ENCODE results near the gene ADCY2. TPM values are rescaled to one million over a fixed set of nuclear protein-coding genes. Genes with fewer than 3 reads are reported as not detected.

The ADCY2 gene
- total and polyA plus RNA-seq, 2 experiments from 2014 or later = 23.8 to 74.9 TPM

DNA sequence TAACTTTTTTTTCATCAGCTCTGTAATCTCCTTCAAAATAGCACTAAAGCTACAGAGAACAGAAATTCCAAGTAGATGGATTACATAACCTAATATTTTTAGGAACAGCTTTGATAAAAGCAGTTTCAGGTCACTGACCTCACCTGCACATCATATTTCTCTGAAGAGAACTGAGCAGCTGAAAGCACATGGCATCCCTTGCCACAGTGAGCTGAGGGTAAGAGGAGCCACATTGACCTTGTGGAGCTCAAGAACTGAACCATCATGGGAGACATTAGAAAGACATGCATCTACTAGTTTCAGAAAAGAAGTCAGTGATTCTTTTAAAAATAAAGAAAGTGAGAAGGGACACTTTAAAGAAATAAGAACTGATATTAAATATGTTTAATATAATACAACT, 232.3 kb downstream of the ADCY2 start:
- Histone ChIP-seq H3K9me2 (ENCODE audit: insufficient read depth) (peaks cover 10% of the 10 kb centered on the region), H3K27me3 (ENCODE audit: insufficient read depth) (no peaks in the 10 kb centered on the region), H3F3A (replicated peaks; ENCODE audit: low read depth) (no peaks in the 10 kb centered on the region), H4K20me1 (replicated peaks; ENCODE audit: insufficient read depth) (peaks cover 7% of the 10 kb centered on the region), H3K36me3 (ENCODE audit: insufficient read depth) (peaks cover 26% of the 10 kb centered on the region; the same call in 1 of the 2 replicates), H3K4me2 (no peak overlapping the region), H3K27ac (ENCODE audit: low read depth) (no peak overlapping the region; the same call in 1 of the 2 replicates), H3K4me3 (no peak overlapping the region), H2AFZ (no peak overlapping the region), H3K79me2 (replicated peaks; ENCODE audit: insufficient read depth) (peaks cover 57% of the 10 kb centered on the region), H3K4me1 (ENCODE audit: insufficient read depth) (no peaks in the 10 kb centered on the region)
- Mint-ChIP-seq H3K9me3 (no peaks in the 10 kb centered on the region), H3K27ac (no peak overlapping the region), H3K4me3 (no peak overlapping the region), H3K36me3 (ENCODE audit: low read depth) (peaks cover 58% of the 10 kb centered on the region), H3K27me3 (ENCODE audit: insufficient read depth, low read depth, poor library complexity) (peaks cover 4% of the 10 kb centered on the region), H3K4me1 (no peaks in the 10 kb centered on the region)
- ATAC-seq (no peak), DNase-seq (ENCODE audit: low spot score) (no peak)
- TF ChIP-seq, protein P1, sequence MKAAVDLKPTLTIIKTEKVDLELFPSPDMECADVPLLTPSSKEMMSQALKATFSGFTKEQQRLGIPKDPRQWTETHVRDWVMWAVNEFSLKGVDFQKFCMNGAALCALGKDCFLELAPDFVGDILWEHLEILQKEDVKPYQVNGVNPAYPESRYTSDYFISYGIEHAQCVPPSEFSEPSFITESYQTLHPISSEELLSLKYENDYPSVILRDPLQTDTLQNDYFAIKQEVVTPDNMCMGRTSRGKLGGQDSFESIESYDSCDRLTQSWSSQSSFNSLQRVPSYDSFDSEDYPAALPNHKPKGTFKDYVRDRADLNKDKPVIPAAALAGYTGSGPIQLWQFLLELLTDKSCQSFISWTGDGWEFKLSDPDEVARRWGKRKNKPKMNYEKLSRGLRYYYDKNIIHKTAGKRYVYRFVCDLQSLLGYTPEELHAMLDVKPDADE (IDR thresholded peaks at IDR 0.05) = no peak
- TF ChIP-seq STAT1 (IDR thresholded peaks at IDR 0.05; ENCODE audit: unreplicated experiment) = no peak
- no peak for TF ChIP-seq ZNF331 (CRISPR knock-in tag; IDR thresholded peaks at IDR 0.05; ENCODE audit: low read depth)
- TF ChIP-seq JUNB (IDR thresholded peaks at IDR 0.05; ENCODE audit: unreplicated experiment) = no peak
- TF ChIP-seq, protein P2, sequence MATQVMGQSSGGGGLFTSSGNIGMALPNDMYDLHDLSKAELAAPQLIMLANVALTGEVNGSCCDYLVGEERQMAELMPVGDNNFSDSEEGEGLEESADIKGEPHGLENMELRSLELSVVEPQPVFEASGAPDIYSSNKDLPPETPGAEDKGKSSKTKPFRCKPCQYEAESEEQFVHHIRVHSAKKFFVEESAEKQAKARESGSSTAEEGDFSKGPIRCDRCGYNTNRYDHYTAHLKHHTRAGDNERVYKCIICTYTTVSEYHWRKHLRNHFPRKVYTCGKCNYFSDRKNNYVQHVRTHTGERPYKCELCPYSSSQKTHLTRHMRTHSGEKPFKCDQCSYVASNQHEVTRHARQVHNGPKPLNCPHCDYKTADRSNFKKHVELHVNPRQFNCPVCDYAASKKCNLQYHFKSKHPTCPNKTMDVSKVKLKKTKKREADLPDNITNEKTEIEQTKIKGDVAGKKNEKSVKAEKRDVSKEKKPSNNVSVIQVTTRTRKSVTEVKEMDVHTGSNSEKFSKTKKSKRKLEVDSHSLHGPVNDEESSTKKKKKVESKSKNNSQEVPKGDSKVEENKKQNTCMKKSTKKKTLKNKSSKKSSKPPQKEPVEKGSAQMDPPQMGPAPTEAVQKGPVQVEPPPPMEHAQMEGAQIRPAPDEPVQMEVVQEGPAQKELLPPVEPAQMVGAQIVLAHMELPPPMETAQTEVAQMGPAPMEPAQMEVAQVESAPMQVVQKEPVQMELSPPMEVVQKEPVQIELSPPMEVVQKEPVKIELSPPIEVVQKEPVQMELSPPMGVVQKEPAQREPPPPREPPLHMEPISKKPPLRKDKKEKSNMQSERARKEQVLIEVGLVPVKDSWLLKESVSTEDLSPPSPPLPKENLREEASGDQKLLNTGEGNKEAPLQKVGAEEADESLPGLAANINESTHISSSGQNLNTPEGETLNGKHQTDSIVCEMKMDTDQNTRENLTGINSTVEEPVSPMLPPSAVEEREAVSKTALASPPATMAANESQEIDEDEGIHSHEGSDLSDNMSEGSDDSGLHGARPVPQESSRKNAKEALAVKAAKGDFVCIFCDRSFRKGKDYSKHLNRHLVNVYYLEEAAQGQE (IDR thresholded peaks at IDR 0.05; ENCODE audit: unreplicated experiment) = no peak
- TF ChIP-seq, protein P3, sequence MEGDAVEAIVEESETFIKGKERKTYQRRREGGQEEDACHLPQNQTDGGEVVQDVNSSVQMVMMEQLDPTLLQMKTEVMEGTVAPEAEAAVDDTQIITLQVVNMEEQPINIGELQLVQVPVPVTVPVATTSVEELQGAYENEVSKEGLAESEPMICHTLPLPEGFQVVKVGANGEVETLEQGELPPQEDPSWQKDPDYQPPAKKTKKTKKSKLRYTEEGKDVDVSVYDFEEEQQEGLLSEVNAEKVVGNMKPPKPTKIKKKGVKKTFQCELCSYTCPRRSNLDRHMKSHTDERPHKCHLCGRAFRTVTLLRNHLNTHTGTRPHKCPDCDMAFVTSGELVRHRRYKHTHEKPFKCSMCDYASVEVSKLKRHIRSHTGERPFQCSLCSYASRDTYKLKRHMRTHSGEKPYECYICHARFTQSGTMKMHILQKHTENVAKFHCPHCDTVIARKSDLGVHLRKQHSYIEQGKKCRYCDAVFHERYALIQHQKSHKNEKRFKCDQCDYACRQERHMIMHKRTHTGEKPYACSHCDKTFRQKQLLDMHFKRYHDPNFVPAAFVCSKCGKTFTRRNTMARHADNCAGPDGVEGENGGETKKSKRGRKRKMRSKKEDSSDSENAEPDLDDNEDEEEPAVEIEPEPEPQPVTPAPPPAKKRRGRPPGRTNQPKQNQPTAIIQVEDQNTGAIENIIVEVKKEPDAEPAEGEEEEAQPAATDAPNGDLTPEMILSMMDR (conservative IDR thresholded peaks at IDR 0.05; ENCODE audit: low read depth in 2 of 2) = no peak
- TF ChIP-seq NANOG (IDR thresholded peaks at IDR 0.05; ENCODE audit: borderline replicate concordance) = no peak
- no peak for TF ChIP-seq EZH2phosphoT487 (IDR thresholded peaks at IDR 0.05; ENCODE audit: unreplicated experiment)
- TF ChIP-seq, protein P4, sequence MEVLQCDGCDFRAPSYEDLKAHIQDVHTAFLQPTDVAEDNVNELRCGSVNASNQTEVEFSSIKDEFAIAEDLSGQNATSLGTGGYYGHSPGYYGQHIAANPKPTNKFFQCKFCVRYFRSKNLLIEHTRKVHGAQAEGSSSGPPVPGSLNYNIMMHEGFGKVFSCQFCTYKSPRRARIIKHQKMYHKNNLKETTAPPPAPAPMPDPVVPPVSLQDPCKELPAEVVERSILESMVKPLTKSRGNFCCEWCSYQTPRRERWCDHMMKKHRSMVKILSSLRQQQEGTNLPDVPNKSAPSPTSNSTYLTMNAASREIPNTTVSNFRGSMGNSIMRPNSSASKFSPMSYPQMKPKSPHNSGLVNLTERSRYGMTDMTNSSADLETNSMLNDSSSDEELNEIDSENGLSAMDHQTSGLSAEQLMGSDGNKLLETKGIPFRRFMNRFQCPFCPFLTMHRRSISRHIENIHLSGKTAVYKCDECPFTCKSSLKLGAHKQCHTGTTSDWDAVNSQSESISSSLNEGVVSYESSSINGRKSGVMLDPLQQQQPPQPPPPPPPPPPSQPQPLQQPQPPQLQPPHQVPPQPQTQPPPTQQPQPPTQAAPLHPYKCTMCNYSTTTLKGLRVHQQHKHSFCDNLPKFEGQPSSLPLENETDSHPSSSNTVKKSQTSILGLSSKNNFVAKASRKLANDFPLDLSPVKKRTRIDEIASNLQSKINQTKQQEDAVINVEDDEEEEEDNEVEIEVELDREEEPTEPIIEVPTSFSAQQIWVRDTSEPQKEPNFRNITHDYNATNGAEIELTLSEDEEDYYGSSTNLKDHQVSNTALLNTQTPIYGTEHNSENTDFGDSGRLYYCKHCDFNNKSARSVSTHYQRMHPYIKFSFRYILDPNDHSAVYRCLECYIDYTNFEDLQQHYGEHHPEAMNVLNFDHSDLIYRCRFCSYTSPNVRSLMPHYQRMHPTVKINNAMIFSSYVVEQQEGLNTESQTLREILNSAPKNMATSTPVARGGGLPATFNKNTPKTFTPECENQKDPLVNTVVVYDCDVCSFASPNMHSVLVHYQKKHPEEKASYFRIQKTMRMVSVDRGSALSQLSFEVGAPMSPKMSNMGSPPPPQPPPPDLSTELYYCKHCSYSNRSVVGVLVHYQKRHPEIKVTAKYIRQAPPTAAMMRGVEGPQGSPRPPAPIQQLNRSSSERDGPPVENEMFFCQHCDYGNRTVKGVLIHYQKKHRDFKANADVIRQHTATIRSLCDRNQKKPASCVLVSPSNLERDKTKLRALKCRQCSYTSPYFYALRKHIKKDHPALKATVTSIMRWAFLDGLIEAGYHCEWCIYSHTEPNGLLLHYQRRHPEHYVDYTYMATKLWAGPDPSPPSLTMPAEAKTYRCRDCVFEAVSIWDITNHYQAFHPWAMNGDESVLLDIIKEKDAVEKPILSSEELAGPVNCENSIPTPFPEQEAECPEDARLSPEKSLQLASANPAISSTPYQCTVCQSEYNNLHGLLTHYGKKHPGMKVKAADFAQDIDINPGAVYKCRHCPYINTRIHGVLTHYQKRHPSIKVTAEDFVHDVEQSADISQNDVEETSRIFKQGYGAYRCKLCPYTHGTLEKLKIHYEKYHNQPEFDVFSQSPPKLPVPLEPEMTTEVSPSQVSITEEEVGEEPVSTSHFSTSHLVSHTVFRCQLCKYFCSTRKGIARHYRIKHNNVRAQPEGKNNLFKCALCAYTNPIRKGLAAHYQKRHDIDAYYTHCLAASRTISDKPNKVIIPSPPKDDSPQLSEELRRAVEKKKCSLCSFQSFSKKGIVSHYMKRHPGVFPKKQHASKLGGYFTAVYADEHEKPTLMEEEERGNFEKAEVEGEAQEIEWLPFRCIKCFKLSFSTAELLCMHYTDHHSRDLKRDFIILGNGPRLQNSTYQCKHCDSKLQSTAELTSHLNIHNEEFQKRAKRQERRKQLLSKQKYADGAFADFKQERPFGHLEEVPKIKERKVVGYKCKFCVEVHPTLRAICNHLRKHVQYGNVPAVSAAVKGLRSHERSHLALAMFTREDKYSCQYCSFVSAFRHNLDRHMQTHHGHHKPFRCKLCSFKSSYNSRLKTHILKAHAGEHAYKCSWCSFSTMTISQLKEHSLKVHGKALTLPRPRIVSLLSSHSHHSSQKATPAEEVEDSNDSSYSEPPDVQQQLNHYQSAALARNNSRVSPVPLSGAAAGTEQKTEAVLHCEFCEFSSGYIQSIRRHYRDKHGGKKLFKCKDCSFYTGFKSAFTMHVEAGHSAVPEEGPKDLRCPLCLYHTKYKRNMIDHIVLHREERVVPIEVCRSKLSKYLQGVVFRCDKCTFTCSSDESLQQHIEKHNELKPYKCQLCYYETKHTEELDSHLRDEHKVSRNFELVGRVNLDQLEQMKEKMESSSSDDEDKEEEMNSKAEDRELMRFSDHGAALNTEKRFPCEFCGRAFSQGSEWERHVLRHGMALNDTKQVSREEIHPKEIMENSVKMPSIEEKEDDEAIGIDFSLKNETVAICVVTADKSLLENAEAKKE (CRISPR knock-in tag; IDR thresholded peaks at IDR 0.05) = no peak
- TF ChIP-seq CREB1 (CRISPR knock-in tag; IDR thresholded peaks at IDR 0.05; ENCODE audit: low read depth) = no peak
- TF ChIP-seq EZH2 (IDR thresholded peaks at IDR 0.05; ENCODE audit: low read depth, unreplicated experiment) = no peak
- no peak for TF ChIP-seq ZNF114 (CRISPR knock-in tag; IDR thresholded peaks at IDR 0.05)
- TF ChIP-seq POLR2AphosphoS5 (IDR thresholded peaks at IDR 0.05; ENCODE audit: low read depth) = no peak

Data from GM23338 (cell line).